Measurements from ENCODE around the gene DKC1.

DNA sequence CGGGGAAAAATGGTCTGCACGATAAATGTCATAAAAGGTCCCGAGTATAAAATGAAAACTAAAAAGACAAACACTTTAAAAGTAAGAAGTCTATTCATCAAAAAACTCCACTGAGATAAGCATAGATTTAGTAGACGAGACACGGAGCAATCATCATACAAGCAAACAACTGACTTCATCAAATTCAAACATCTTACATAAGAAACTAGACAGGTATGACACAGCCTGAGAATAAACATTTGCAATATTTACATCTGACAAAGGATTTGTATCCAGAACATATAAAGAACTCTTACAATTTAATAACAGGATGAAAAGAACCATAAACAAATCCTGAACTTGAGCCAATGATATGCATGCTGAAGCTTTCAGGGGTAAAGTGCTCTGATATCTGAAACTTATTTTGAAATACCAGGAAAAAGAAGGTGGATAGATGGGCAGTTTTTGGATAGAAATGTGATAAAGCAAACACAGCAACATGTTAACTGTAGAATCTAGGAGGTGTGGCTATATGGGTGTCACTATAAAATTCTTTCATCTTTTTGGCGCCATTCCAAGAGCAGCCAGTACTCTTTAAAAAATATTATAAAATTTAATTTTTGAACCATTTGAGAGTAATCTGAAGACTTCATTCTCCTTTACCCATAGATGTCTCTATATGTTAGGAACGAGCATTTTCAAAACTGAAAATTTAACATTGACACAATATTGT lies 30.6 kb downstream of the DKC1 start:
- TF ChIP-seq, protein P1, sequence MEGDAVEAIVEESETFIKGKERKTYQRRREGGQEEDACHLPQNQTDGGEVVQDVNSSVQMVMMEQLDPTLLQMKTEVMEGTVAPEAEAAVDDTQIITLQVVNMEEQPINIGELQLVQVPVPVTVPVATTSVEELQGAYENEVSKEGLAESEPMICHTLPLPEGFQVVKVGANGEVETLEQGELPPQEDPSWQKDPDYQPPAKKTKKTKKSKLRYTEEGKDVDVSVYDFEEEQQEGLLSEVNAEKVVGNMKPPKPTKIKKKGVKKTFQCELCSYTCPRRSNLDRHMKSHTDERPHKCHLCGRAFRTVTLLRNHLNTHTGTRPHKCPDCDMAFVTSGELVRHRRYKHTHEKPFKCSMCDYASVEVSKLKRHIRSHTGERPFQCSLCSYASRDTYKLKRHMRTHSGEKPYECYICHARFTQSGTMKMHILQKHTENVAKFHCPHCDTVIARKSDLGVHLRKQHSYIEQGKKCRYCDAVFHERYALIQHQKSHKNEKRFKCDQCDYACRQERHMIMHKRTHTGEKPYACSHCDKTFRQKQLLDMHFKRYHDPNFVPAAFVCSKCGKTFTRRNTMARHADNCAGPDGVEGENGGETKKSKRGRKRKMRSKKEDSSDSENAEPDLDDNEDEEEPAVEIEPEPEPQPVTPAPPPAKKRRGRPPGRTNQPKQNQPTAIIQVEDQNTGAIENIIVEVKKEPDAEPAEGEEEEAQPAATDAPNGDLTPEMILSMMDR (conservative IDR thresholded peaks at IDR 0.05; ENCODE audit: low read length) = no peak
- TF ChIP-seq EZH2phosphoT487 (IDR thresholded peaks at IDR 0.05; ENCODE audit: borderline replicate concordance, low read depth, low read length) = no peak

Measured in OCI-LY7 (cell line).